ENCODE data around the gene OSBPL6.

Gene OSBPL6

GRCh38 chr2:178271629-178272333, 77.5 kb downstream of the OSBPL6 start:
- DNase-seq (ENCODE audit: low spot score) = no peak

GRCh38 chr2:178273787-178274360, 79.6 kb downstream of the OSBPL6 start:
- no peak for DNase-seq (ENCODE audit: low spot score)

- DNase-seq (ENCODE audit: low spot score) = no peak
Observed at GRCh38 chr2:178275600-178275999, 81.3 kb downstream of the OSBPL6 start.

- peak; percentile 45 for DNase-seq (ENCODE audit: low spot score)
Observed at GRCh38 chr2:178277741-178278197, 83.5 kb downstream of the OSBPL6 start.

GRCh38 chr2:178279142-178279541, 84.8 kb downstream of the OSBPL6 start:
- DNase-seq (ENCODE audit: low spot score) = no peak

GRCh38 chr2:178279636-178280035, 85.3 kb downstream of the OSBPL6 start:
- no peak for DNase-seq (ENCODE audit: low spot score)

GRCh38 chr2:178280244-178280852, 86.0 kb downstream of the OSBPL6 start:
- no peak for DNase-seq (ENCODE audit: low spot score)

- DNase-seq (ENCODE audit: low spot score) = no peak
Observed at GRCh38 chr2:178282075-178282815, 87.9 kb downstream of the OSBPL6 start.

- no peak for DNase-seq (ENCODE audit: low spot score)
Observed at GRCh38 chr2:178283341-178283918, 89.1 kb downstream of the OSBPL6 start.

GRCh38 chr2:178284613-178285286, 90.4 kb downstream of the OSBPL6 start:
- DNase-seq (ENCODE audit: low spot score) = no peak

- DNase-seq (ENCODE audit: low spot score) = no peak
Observed at GRCh38 chr2:178285287-178285615, 90.9 kb downstream of the OSBPL6 start.

GRCh38 chr2:178286636-178287035, 92.3 kb downstream of the OSBPL6 start:
- no peak for DNase-seq (ENCODE audit: low spot score)

- no peak for DNase-seq (ENCODE audit: low spot score)
Observed at GRCh38 chr2:178287652-178288344, 93.5 kb downstream of the OSBPL6 start.

- no peak for DNase-seq (ENCODE audit: low spot score)
Observed at GRCh38 chr2:178291703-178292102, 97.4 kb downstream of the OSBPL6 start.

GRCh38 chr2:178292586-178292985, 98.3 kb downstream of the OSBPL6 start:
- no peak for DNase-seq (ENCODE audit: low spot score)

GRCh38 chr2:178295115-178295514, 100.8 kb downstream of the OSBPL6 start:
- DNase-seq (ENCODE audit: low spot score) = peak; percentile 15

GRCh38 chr2:178295906-178296305, 101.6 kb downstream of the OSBPL6 start:
- DNase-seq (ENCODE audit: low spot score) = no peak

GRCh38 chr2:178296394-178297090, 102.2 kb downstream of the OSBPL6 start:
- DNase-seq (ENCODE audit: low spot score) = no peak

GRCh38 chr2:178297091-178297411, 102.7 kb downstream of the OSBPL6 start:
- DNase-seq (ENCODE audit: low spot score) = peak; percentile 17

GRCh38 chr2:178298785-178299212, 104.5 kb downstream of the OSBPL6 start:
- no peak for DNase-seq (ENCODE audit: low spot score)
